Measurements from ENCODE around the gene THSD4.

THSD4 gene

GRCh38 chr15:71698030-71698429 is 582.8 kb downstream of the THSD4 start:
- H3K4me3 ChIP-seq (ENCODE audit: low read length), result no peak overlapping the region
- no peak overlapping the region for H3K27ac ChIP-seq (ENCODE audit: low read length)
- no peaks in the 10 kb centered on the region for H3K27me3 ChIP-seq (ENCODE audit: control insufficient read depth, insufficient read depth, low read length)

GRCh38 chr15:71698742-71699141 is 583.5 kb downstream of the THSD4 start:
- Histone ChIP-seq H3K36me3 (ENCODE audit: control insufficient read depth, low read depth, low read length) (no peaks in the 10 kb centered on the region), H3K4me1 (ENCODE audit: control insufficient read depth, low read depth, low read length) (no peaks in the 10 kb centered on the region), H3K9me3 (ENCODE audit: control insufficient read depth, low read depth, low read length) (no peaks in the 10 kb centered on the region), H3K4me3 (ENCODE audit: low read length) (no peak overlapping the region), H3K27ac (ENCODE audit: low read length) (no peak overlapping the region), H3K9ac (ENCODE audit: low read length) (no peak overlapping the region), H3K27me3 (ENCODE audit: control insufficient read depth, insufficient read depth, low read length) (no peaks in the 10 kb centered on the region)

More at GRCh38 chr15:71698030-71698429, 582.8 kb downstream of the THSD4 start:
- H3K36me3 ChIP-seq (ENCODE audit: control insufficient read depth, low read depth, low read length), result no peaks in the 10 kb centered on the region
- no peak overlapping the region for H3K9ac ChIP-seq (ENCODE audit: low read length)
- no peaks in the 10 kb centered on the region for H3K4me1 ChIP-seq (ENCODE audit: control insufficient read depth, low read depth, low read length)
- no peaks in the 10 kb centered on the region for H3K9me3 ChIP-seq (ENCODE audit: control insufficient read depth, low read depth, low read length)

- Histone ChIP-seq H3K36me3 (ENCODE audit: control insufficient read depth, low read depth, low read length) (no peaks in the 10 kb centered on the region), H3K9me3 (ENCODE audit: control insufficient read depth, low read depth, low read length) (no peaks in the 10 kb centered on the region), H3K4me1 (ENCODE audit: control insufficient read depth, low read depth, low read length) (no peaks in the 10 kb centered on the region), H3K9ac (ENCODE audit: low read length) (no peak overlapping the region), H3K27ac (ENCODE audit: low read length) (no peak overlapping the region), H3K4me3 (ENCODE audit: low read length) (no peak overlapping the region), H3K27me3 (ENCODE audit: control insufficient read depth, insufficient read depth, low read length) (no peaks in the 10 kb centered on the region)
These were observed 584.7 kb downstream of the THSD4 start for GRCh38 chr15:71699977-71700376.

- H3K36me3 ChIP-seq (ENCODE audit: control insufficient read depth, low read depth, low read length), result no peaks in the 10 kb centered on the region
- H3K4me1 ChIP-seq (ENCODE audit: control insufficient read depth, low read depth, low read length), result no peaks in the 10 kb centered on the region
- no peaks in the 10 kb centered on the region for H3K9me3 ChIP-seq (ENCODE audit: control insufficient read depth, low read depth, low read length)
- H3K9ac ChIP-seq (ENCODE audit: low read length), result no peak overlapping the region
- no peak overlapping the region for H3K27ac ChIP-seq (ENCODE audit: low read length)
- no peaks in the 10 kb centered on the region for H3K27me3 ChIP-seq (ENCODE audit: control insufficient read depth, insufficient read depth, low read length)
- no peak overlapping the region for H3K4me3 ChIP-seq (ENCODE audit: low read length)
These were observed 586.5 kb downstream of the THSD4 start for GRCh38 chr15:71701808-71702207.

- Histone ChIP-seq H3K27me3 (ENCODE audit: control insufficient read depth, insufficient read depth, low read length) (no peaks in the 10 kb centered on the region), H3K4me1 (ENCODE audit: control insufficient read depth, low read depth, low read length) (no peaks in the 10 kb centered on the region), H3K9me3 (ENCODE audit: control insufficient read depth, low read depth, low read length) (no peaks in the 10 kb centered on the region), H3K36me3 (ENCODE audit: control insufficient read depth, low read depth, low read length) (no peaks in the 10 kb centered on the region), H3K27ac (ENCODE audit: low read length) (no peak overlapping the region), H3K4me3 (ENCODE audit: low read length) (no peak overlapping the region), H3K9ac (ENCODE audit: low read length) (no peak overlapping the region)
These were observed 587.2 kb downstream of the THSD4 start for GRCh38 chr15:71702496-71702895.

- Histone ChIP-seq H3K27ac (ENCODE audit: low read length) (no peak overlapping the region), H3K4me1 (ENCODE audit: control insufficient read depth, low read depth, low read length) (no peaks in the 10 kb centered on the region), H3K36me3 (ENCODE audit: control insufficient read depth, low read depth, low read length) (no peaks in the 10 kb centered on the region), H3K9me3 (ENCODE audit: control insufficient read depth, low read depth, low read length) (no peaks in the 10 kb centered on the region), H3K9ac (ENCODE audit: low read length) (no peak overlapping the region), H3K27me3 (ENCODE audit: control insufficient read depth, insufficient read depth, low read length) (no peaks in the 10 kb centered on the region), H3K4me3 (ENCODE audit: low read length) (no peak overlapping the region)
These were observed 589.9 kb downstream of the THSD4 start for GRCh38 chr15:71705151-71705550.

GRCh38 chr15:71706461-71707229 is 591.4 kb downstream of the THSD4 start:
- no peaks in the 10 kb centered on the region for H3K27me3 ChIP-seq (ENCODE audit: control insufficient read depth, insufficient read depth, low read length)
- no peaks in the 10 kb centered on the region for H3K36me3 ChIP-seq (ENCODE audit: control insufficient read depth, low read depth, low read length)
- no peaks in the 10 kb centered on the region for H3K9me3 ChIP-seq (ENCODE audit: control insufficient read depth, low read depth, low read length)
- no peak overlapping the region for H3K4me3 ChIP-seq (ENCODE audit: low read length)
- H3K4me1 ChIP-seq (ENCODE audit: control insufficient read depth, low read depth, low read length), result no peaks in the 10 kb centered on the region
- H3K9ac ChIP-seq (ENCODE audit: low read length), result no peak overlapping the region
- no peak overlapping the region for H3K27ac ChIP-seq (ENCODE audit: low read length)

GRCh38 chr15:71707230-71708050 is 592.2 kb downstream of the THSD4 start:
- Histone ChIP-seq H3K27me3 (ENCODE audit: control insufficient read depth, insufficient read depth, low read length) (no peaks in the 10 kb centered on the region), H3K4me1 (ENCODE audit: control insufficient read depth, low read depth, low read length) (no peaks in the 10 kb centered on the region), H3K4me3 (ENCODE audit: low read length) (no peak overlapping the region), H3K9me3 (ENCODE audit: control insufficient read depth, low read depth, low read length) (no peaks in the 10 kb centered on the region), H3K9ac (ENCODE audit: low read length) (no peak overlapping the region), H3K27ac (ENCODE audit: low read length) (no peak overlapping the region), H3K36me3 (ENCODE audit: control insufficient read depth, low read depth, low read length) (no peaks in the 10 kb centered on the region)

- no peaks in the 10 kb centered on the region for H3K27me3 ChIP-seq (ENCODE audit: control insufficient read depth, insufficient read depth, low read length)
- H3K9me3 ChIP-seq (ENCODE audit: control insufficient read depth, low read depth, low read length), result no peaks in the 10 kb centered on the region
- no peak overlapping the region for H3K4me3 ChIP-seq (ENCODE audit: low read length)
- no peaks in the 10 kb centered on the region for H3K36me3 ChIP-seq (ENCODE audit: control insufficient read depth, low read depth, low read length)
- H3K27ac ChIP-seq (ENCODE audit: low read length), result no peak overlapping the region
- H3K4me1 ChIP-seq (ENCODE audit: control insufficient read depth, low read depth, low read length), result no peaks in the 10 kb centered on the region
- no peak overlapping the region for H3K9ac ChIP-seq (ENCODE audit: low read length)
These were observed 592.8 kb downstream of the THSD4 start for GRCh38 chr15:71708051-71708429.

- Histone ChIP-seq H3K9me3 (ENCODE audit: control insufficient read depth, low read depth, low read length) (no peaks in the 10 kb centered on the region), H3K27me3 (ENCODE audit: control insufficient read depth, insufficient read depth, low read length) (no peaks in the 10 kb centered on the region), H3K36me3 (ENCODE audit: control insufficient read depth, low read depth, low read length) (no peaks in the 10 kb centered on the region), H3K27ac (ENCODE audit: low read length) (no peak overlapping the region), H3K4me1 (ENCODE audit: control insufficient read depth, low read depth, low read length) (no peaks in the 10 kb centered on the region), H3K9ac (ENCODE audit: low read length) (no peak overlapping the region), H3K4me3 (ENCODE audit: low read length) (no peak overlapping the region)
These were observed 593.5 kb downstream of the THSD4 start for GRCh38 chr15:71708741-71709140.

- no peak overlapping the region for H3K4me3 ChIP-seq (ENCODE audit: low read length)
- H3K27ac ChIP-seq (ENCODE audit: low read length), result no peak overlapping the region
- H3K9me3 ChIP-seq (ENCODE audit: control insufficient read depth, low read depth, low read length), result no peaks in the 10 kb centered on the region
- no peak overlapping the region for H3K9ac ChIP-seq (ENCODE audit: low read length)
- H3K4me1 ChIP-seq (ENCODE audit: control insufficient read depth, low read depth, low read length), result no peaks in the 10 kb centered on the region
- H3K27me3 ChIP-seq (ENCODE audit: control insufficient read depth, insufficient read depth, low read length), result no peaks in the 10 kb centered on the region
- no peaks in the 10 kb centered on the region for H3K36me3 ChIP-seq (ENCODE audit: control insufficient read depth, low read depth, low read length)
These were observed 594.6 kb downstream of the THSD4 start for GRCh38 chr15:71709808-71710418.
